Measurements from ENCODE around the gene AFG3L2. TPM values are rescaled to one million over a fixed set of nuclear protein-coding genes. Genes with fewer than 3 reads are reported as not detected.
A peak's percentile ranks its signal among the peaks of the same experiment; 100 is the strongest.

The AFG3L2 gene
- total and polyA plus RNA-seq, 2 of the 13 experiments (the other 11 are each of a cell fraction or from before 2014, with no cell fraction given): 28.6 to 86.9 TPM

GRCh38 chr18:12283256-12283655, 93.8 kb downstream of the AFG3L2 start:
- H2AFZ ChIP-seq (ENCODE audit: low read length): no peak overlapping the region
- no peaks in the 10 kb centered on the region for H4K20me1 ChIP-seq (ENCODE audit: insufficient read depth, low read length)
- H3K4me1 ChIP-seq (ENCODE audit: insufficient read depth, low read length): peaks cover 33% of the 10 kb centered on the region
- intact Hi-C loops (cut with micrococcal nuclease; ENCODE audit: unreplicated experiment) (loop anchor here (5.0 kb wide), 1 partner anchor 374 kb away; the partner anchor contains the start of gene SPIRE1), in situ Hi-C loops (cut with HindIII; ENCODE audit: extremely low pct_ligation_motif_present, low pct_unique_long_range_greater_than_20kb) (no loop called here)
- H3K27me3 ChIP-seq (ENCODE audit: control insufficient read depth in 1 of 2, insufficient read depth in 2 of 2, low read length in 2 of 2): peaks cover 0 to 13% of the 10 kb centered on the region in 2 experiments; a peak in 2 of 5 replicates
- H3K4me3 ChIP-seq (replicated peaks in 1 of 3; ENCODE audit: insufficient read depth in 1 of 3, low read depth in 2 of 3, low read length in 3 of 3): no peak overlapping the region
- no peaks in the 10 kb centered on the region for H3K9me3 ChIP-seq (ENCODE audit: low read length)
- FAIRE-seq: no peak
- peak; percentile 29 for DNase-seq (ENCODE audit: low spot score)
- H3K79me2 ChIP-seq (ENCODE audit: insufficient read depth, low read length): no peaks in the 10 kb centered on the region
- 10% methylated on average over 2 of the region's 6 CpGs for WGBS (ENCODE audit: low lambda C conversion rate)
- H3K36me3 ChIP-seq (replicated peaks in 1 of 2; ENCODE audit: control insufficient read depth in 1 of 2, insufficient read depth in 2 of 2, low read length in 2 of 2): no peaks in the 10 kb centered on the region
- no peak for ATAC-seq
- no peak overlapping the region for H3K4me2 ChIP-seq (ENCODE audit: low read depth, low read length)
- TF ChIP-seq SP1 (IDR thresholded peaks at IDR 0.05) (no peak), SP1 (CRISPR knock-in tag; IDR thresholded peaks at IDR 0.05) (no peak), KIAA2018 (CRISPR knock-in tag; IDR thresholded peaks at IDR 0.05; ENCODE audit: borderline replicate concordance) (no peak), ZMYM4 (CRISPR knock-in tag; IDR thresholded peaks at IDR 0.05) (no peak), RAD21 (CRISPR knock-in tag; IDR thresholded peaks at IDR 0.05) (peak; percentile 12; the same call in 1 of the 2 replicates), ADNP (CRISPR knock-in tag; IDR thresholded peaks at IDR 0.05) (no peak), STAG1 (CRISPR knock-in tag; IDR thresholded peaks at IDR 0.05) (peak; percentile 49)
- TF ChIP-seq, protein P1, sequence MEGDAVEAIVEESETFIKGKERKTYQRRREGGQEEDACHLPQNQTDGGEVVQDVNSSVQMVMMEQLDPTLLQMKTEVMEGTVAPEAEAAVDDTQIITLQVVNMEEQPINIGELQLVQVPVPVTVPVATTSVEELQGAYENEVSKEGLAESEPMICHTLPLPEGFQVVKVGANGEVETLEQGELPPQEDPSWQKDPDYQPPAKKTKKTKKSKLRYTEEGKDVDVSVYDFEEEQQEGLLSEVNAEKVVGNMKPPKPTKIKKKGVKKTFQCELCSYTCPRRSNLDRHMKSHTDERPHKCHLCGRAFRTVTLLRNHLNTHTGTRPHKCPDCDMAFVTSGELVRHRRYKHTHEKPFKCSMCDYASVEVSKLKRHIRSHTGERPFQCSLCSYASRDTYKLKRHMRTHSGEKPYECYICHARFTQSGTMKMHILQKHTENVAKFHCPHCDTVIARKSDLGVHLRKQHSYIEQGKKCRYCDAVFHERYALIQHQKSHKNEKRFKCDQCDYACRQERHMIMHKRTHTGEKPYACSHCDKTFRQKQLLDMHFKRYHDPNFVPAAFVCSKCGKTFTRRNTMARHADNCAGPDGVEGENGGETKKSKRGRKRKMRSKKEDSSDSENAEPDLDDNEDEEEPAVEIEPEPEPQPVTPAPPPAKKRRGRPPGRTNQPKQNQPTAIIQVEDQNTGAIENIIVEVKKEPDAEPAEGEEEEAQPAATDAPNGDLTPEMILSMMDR (CRISPR knock-in tag; IDR thresholded peaks at IDR 0.05): peak; percentile 59
- TF ChIP-seq, protein P2, sequence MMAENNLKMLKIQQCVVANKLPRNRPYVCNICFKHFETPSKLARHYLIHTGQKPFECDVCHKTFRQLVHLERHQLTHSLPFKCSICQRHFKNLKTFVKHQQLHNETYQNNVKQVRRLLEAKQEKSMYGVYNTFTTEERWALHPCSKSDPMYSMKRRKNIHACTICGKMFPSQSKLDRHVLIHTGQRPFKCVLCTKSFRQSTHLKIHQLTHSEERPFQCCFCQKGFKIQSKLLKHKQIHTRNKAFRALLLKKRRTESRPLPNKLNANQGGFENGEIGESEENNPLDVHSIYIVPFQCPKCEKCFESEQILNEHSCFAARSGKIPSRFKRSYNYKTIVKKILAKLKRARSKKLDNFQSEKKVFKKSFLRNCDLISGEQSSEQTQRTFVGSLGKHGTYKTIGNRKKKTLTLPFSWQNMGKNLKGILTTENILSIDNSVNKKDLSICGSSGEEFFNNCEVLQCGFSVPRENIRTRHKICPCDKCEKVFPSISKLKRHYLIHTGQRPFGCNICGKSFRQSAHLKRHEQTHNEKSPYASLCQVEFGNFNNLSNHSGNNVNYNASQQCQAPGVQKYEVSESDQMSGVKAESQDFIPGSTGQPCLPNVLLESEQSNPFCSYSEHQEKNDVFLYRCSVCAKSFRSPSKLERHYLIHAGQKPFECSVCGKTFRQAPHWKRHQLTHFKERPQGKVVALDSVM (CRISPR knock-in tag; IDR thresholded peaks at IDR 0.05): peak; percentile 52; the same call in 1 of the 2 replicates
- no peak overlapping the region for H3K27ac ChIP-seq (ENCODE audit: extremely low read length, insufficient read depth, low read length)
- H3K9ac ChIP-seq (ENCODE audit: insufficient read depth, low read depth, low read length): no peak overlapping the region
- ChIA-PET CTCF (ENCODE audit: low intra/inter-chr PET ratio, low total read pairs) (no interaction called here), POLR2A (no interaction called here)
- BruUV-seq (replicated peaks): no TSS peak

Data from HepG2 (cell line).